LNCAP (cell line): ENCODE measurements around the gene TAL2.

Source experiments
- CTCF ChIP-seq: fragments of 450-650 bp; IDR thresholded peaks from 2 replicates; pipeline ENCODE4 v1.5.1; 2017; ENCODE audit warnings: mild to moderate bottlenecking

Gene TAL2

GRCh38 chr9:105676351-105676923, 14.2 kb downstream of the TAL2 start:
- TF ChIP-seq CTCF: no peak

- TF ChIP-seq CTCF: no peak
Measured at GRCh38 chr9:105678163-105678562, 15.9 kb downstream of the TAL2 start.

GRCh38 chr9:105678781-105679180, 16.5 kb downstream of the TAL2 start:
- TF ChIP-seq CTCF: no peak

- TF ChIP-seq CTCF: no peak
Measured at GRCh38 chr9:105679257-105680022, 17.2 kb downstream of the TAL2 start.

- TF ChIP-seq CTCF: no peak
Measured at GRCh38 chr9:105681313-105681712, 19.1 kb downstream of the TAL2 start.

GRCh38 chr9:105681724-105682123, 19.5 kb downstream of the TAL2 start:
- no peak for TF ChIP-seq CTCF

GRCh38 chr9:105683688-105684275, 21.5 kb downstream of the TAL2 start:
- no peak for TF ChIP-seq CTCF
